ENCODE results near the gene SPATA12.

DNA sequence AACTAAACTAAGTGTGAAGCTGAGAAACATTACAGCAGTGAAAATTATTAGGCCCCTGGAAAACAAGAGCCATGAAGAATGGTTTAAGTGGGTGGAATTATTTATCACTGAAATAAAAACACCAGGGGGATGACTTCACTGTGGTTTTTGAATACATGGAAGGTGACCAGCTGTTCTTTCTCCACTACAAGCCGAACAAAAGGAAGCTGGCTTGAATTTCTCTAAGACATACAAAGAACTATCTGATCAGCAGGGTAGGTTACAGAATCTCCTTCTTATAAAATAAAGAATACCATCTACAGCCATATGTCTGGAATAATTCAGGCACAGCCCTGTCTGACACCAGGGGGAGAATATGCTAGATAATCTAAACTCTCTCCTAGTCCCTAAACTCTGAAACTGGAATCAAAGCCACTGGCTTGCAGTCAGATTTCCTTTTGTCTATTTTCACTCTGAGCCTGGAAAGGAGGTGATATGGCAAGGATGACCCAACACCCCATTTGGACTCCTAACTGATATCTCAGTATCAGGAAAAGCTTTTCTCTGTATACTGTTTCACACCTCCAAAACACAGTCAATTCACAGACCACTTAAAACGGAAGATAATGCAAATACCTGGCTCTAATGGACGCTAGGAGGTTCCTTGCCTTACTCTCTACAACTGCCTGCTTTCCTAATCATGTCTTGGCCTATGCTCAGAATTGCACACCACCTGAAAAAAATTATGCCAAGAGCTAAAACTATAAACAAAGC, 31.2 kb downstream of the SPATA12 start:
- no peak for TF ChIP-seq CTCF (conservative IDR thresholded peaks at IDR 0.05; ENCODE audit: low read depth, low read length)
- no peak for TF ChIP-seq EZH2 (IDR thresholded peaks at IDR 0.05; ENCODE audit: low read length, unreplicated experiment)
- no peak for TF ChIP-seq EZH2phosphoT487 (IDR thresholded peaks at IDR 0.05; ENCODE audit: borderline replicate concordance, low read length)
